Measurements from ENCODE around the gene BMP10. TPM values are rescaled to one million over a fixed set of nuclear protein-coding genes. Genes with fewer than 3 reads are reported as not detected.

The BMP10 gene
- polyA plus RNA-seq, 1 donor (not counting 4 experiments of a cell fraction or from before 2014, with no cell fraction given): 0.05 TPM

DNA sequence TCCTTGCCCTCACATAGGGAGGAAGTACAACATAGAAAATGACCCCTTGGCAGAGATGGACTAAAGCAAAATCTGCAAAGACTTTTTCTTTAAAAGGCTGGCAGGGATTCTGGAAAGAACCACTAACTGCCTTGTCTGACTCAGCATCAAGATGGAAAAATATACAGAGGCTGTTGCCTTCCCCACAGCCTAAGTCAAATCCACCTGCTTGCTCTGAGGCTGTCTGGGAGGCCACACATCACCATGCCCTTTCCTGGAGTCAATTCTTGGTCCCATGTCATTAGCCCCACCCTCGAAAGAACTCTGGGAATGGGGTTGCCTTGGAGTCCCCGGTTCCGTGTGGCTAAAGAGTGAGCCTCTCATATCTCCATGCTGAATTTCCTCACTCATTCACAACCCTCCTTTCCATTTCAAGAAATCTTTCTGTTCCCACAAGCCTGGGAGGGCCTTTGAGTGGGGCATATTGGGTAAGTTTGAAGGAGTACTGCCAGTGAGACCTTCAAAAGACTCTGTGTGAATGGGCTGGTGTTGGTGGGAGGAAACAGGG is 39.4 kb downstream of the BMP10 start:
- Histone ChIP-seq H4K20me1 (ENCODE audit: control insufficient read depth, extremely low read depth, insufficient read depth, low read length) (no peaks in the 10 kb centered on the region), H2AFZ (ENCODE audit: control insufficient read depth, low read length) (no peak overlapping the region)

GRCh38 chr2:68829749-68830148 is 41.4 kb downstream of the BMP10 start:
- peak overlapping the region; percentile 57 for H3K4me2 ChIP-seq (ENCODE audit: control insufficient read depth, extremely low read depth, insufficient read depth, low read depth, low read length)
- H2AFZ ChIP-seq (ENCODE audit: control insufficient read depth, low read length): no peak overlapping the region
- peaks cover 31% of the 10 kb centered on the region for H3K4me1 ChIP-seq (ENCODE audit: control insufficient read depth, extremely low read depth, insufficient read depth, low read length)
- H3K9me3 ChIP-seq (ENCODE audit: control insufficient read depth, low read depth, low read length): no peaks in the 10 kb centered on the region
- DNase-seq (ENCODE audit: low read depth, low spot score) (no peak), FAIRE-seq (no peak)
- peak overlapping the region in 1 of 3 experiments; percentile 14 for H3K4me3 ChIP-seq (ENCODE audit: control insufficient read depth in 2 of 3, extremely low read depth in 1 of 3, insufficient read depth in 2 of 3, low read depth in 1 of 3, low read length in 3 of 3)
- no peaks in the 10 kb centered on the region for H4K20me1 ChIP-seq (ENCODE audit: control insufficient read depth, extremely low read depth, insufficient read depth, low read length)
- no peak for TF ChIP-seq EZH2 (IDR thresholded peaks at IDR 0.05; ENCODE audit: low read length)
- TF ChIP-seq, protein P1, sequence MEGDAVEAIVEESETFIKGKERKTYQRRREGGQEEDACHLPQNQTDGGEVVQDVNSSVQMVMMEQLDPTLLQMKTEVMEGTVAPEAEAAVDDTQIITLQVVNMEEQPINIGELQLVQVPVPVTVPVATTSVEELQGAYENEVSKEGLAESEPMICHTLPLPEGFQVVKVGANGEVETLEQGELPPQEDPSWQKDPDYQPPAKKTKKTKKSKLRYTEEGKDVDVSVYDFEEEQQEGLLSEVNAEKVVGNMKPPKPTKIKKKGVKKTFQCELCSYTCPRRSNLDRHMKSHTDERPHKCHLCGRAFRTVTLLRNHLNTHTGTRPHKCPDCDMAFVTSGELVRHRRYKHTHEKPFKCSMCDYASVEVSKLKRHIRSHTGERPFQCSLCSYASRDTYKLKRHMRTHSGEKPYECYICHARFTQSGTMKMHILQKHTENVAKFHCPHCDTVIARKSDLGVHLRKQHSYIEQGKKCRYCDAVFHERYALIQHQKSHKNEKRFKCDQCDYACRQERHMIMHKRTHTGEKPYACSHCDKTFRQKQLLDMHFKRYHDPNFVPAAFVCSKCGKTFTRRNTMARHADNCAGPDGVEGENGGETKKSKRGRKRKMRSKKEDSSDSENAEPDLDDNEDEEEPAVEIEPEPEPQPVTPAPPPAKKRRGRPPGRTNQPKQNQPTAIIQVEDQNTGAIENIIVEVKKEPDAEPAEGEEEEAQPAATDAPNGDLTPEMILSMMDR (optimal IDR thresholded peaks at IDR 0.05 in 1 of 3, IDR thresholded peaks at IDR 0.05 in 1 of 3, conservative IDR thresholded peaks at IDR 0.05 in 1 of 3; ENCODE audit: extremely low read depth in 1 of 3, insufficient read depth in 2 of 3, low read length in 3 of 3): no peak
- dilution Hi-C loops (cut with MboI; ENCODE audit: extremely low pct_ligation_motif_present, low sequenced_read_pairs): no loop called here
- peaks cover 2% of the 10 kb centered on the region for H3K9me1 ChIP-seq (ENCODE audit: control insufficient read depth, extremely low read depth, insufficient read depth, low read length)
- peaks cover 0 to 8% of the 10 kb centered on the region in 2 experiments for H3K36me3 ChIP-seq (ENCODE audit: control insufficient read depth in 2 of 2, extremely low read depth in 1 of 2, insufficient read depth in 2 of 2, low read length in 2 of 2)
- H3K9ac ChIP-seq (ENCODE audit: control insufficient read depth, extremely low read depth, insufficient read depth, low read length): no peak overlapping the region
- peak overlapping the region; percentile 2 for H3K27ac ChIP-seq (ENCODE audit: control insufficient read depth, insufficient read depth, low read length)
- H3K27me3 ChIP-seq (ENCODE audit: control insufficient read depth, extremely low read depth, insufficient read depth, low read length): no peaks in the 10 kb centered on the region
- no peaks in the 10 kb centered on the region for H3K79me2 ChIP-seq (ENCODE audit: control insufficient read depth, insufficient read depth, low read length)

More for the DNA sequence above, 39.4 kb downstream of the BMP10 start:
- Histone ChIP-seq H3K79me2 (ENCODE audit: control insufficient read depth, insufficient read depth, low read length) (no peaks in the 10 kb centered on the region), H3K36me3 (ENCODE audit: control insufficient read depth in 2 of 2, extremely low read depth in 1 of 2, insufficient read depth in 2 of 2, low read length in 2 of 2) (no peaks in the 10 kb centered on the region), H3K4me2 (ENCODE audit: control insufficient read depth, extremely low read depth, insufficient read depth, low read depth, low read length) (no peak overlapping the region), H3K9me1 (ENCODE audit: control insufficient read depth, extremely low read depth, insufficient read depth, low read length) (peaks cover 2% of the 10 kb centered on the region), H3K9ac (ENCODE audit: control insufficient read depth, extremely low read depth, insufficient read depth, low read length) (no peak overlapping the region), H3K4me3 (ENCODE audit: control insufficient read depth in 2 of 3, extremely low read depth in 1 of 3, insufficient read depth in 2 of 3, low read depth in 1 of 3, low read length in 3 of 3) (no peak overlapping the region), H3K4me1 (ENCODE audit: control insufficient read depth, extremely low read depth, insufficient read depth, low read length) (peaks cover 22% of the 10 kb centered on the region), H3K27me3 (ENCODE audit: control insufficient read depth, extremely low read depth, insufficient read depth, low read length) (no peaks in the 10 kb centered on the region), H3K27ac (ENCODE audit: control insufficient read depth, insufficient read depth, low read length) (no peak overlapping the region), H3K9me3 (ENCODE audit: control insufficient read depth, low read depth, low read length) (no peaks in the 10 kb centered on the region)
- DNase-seq (ENCODE audit: low read depth, low spot score): no peak
- dilution Hi-C loops (cut with MboI; ENCODE audit: extremely low pct_ligation_motif_present, low sequenced_read_pairs): no loop called here
- TF ChIP-seq, protein P1 (optimal IDR thresholded peaks at IDR 0.05 in 1 of 3, IDR thresholded peaks at IDR 0.05 in 1 of 3, conservative IDR thresholded peaks at IDR 0.05 in 1 of 3; ENCODE audit: extremely low read depth in 1 of 3, insufficient read depth in 2 of 3, low read length in 3 of 3): no peak
- TF ChIP-seq EZH2 (IDR thresholded peaks at IDR 0.05; ENCODE audit: low read length): no peak
- no peak for FAIRE-seq
